Caco-2 (cell line): Measurements from ENCODE around the gene CIZ1. TPM values are rescaled to one million over a fixed set of nuclear protein-coding genes. Genes with fewer than 3 reads are reported as not detected.

Experiments
- BruUV-seq: library from RNA; stranded (reverse); fragments of 400-500 nt; replicated peaks from 2 replicates; lab custom pipeline; 2021; lab: Mats Ljungman, UMichigan
- CTCF ChIA-PET: fragments of 300-600 bp; sonication (Branson Sonifier 250); formaldehyde crosslinking; loops from one replicate; lab custom pipeline; 2022; ENCODE audit warnings: antibody characterized with exemption; lab: Charles Lee
- POLR2A ChIA-PET: fragments of 300-600 bp; sonication (Branson Sonifier 250); formaldehyde crosslinking; loops from one replicate; lab custom pipeline; 2022; ENCODE audit warnings: antibody characterized with exemption; lab: Charles Lee
- DNase-seq, 2 experiments: peaks; one replicate each; pipeline versions ENCODE4 v3.0.0 to v3.0.0-alpha.2; 2020 to 2022
- H3K27me3 ChIP-seq: replicated peaks from 2 replicates; pipeline ENCODE4 v1.6.0; 2011; ENCODE audit warnings: low read length; ENCODE audit not compliant: control insufficient read depth, insufficient read depth
- H3K36me3 ChIP-seq: 2 replicates; pipeline ENCODE4 v1.5.1; 2011; ENCODE audit warnings: low read length; ENCODE audit not compliant: control insufficient read depth, insufficient read depth
- H3K4me1 ChIP-seq: fragments of 250-450 bp; sonication (Bioruptor Pico); 2 replicates; pipeline ENCODE4 v1.5.1; 2020; ENCODE audit warnings: mild to moderate bottlenecking
- H3K4me3 ChIP-seq: 2 replicates; pipeline ENCODE4 v1.5.1; 2011; ENCODE audit warnings: low read depth, mild to moderate bottlenecking, control low read depth, low read length
- H3K9me3 ChIP-seq: fragments of 250-450 bp; sonication (Bioruptor Pico); 2 replicates; pipeline ENCODE4 v1.5.1; 2020; ENCODE audit warnings: mild to moderate bottlenecking, moderate library complexity
- H3K27ac Mint-ChIP-seq: one replicate; pipeline ENCODE4 v1.8.0; 2022; ENCODE audit warnings: mixed read lengths; ENCODE audit not compliant: unreplicated experiment
- H3K27me3 Mint-ChIP-seq: one replicate; pipeline ENCODE4 v1.8.0; 2022; ENCODE audit warnings: mixed read lengths; ENCODE audit not compliant: insufficient read depth, unreplicated experiment
- H3K36me3 Mint-ChIP-seq: one replicate; pipeline ENCODE4 v1.8.0; 2022; ENCODE audit warnings: mild to moderate bottlenecking, mixed read lengths; ENCODE audit not compliant: insufficient read depth, unreplicated experiment
- H3K4me1 Mint-ChIP-seq: one replicate; pipeline ENCODE4 v1.8.0; 2022; ENCODE audit warnings: low read depth, mixed read lengths; ENCODE audit not compliant: unreplicated experiment
- H3K4me3 Mint-ChIP-seq: one replicate; pipeline ENCODE4 v1.8.0; 2022; ENCODE audit warnings: mild to moderate bottlenecking, moderate library complexity, mixed read lengths; ENCODE audit not compliant: unreplicated experiment
- H3K9me3 Mint-ChIP-seq: one replicate; pipeline ENCODE4 v1.8.0; 2022; ENCODE audit warnings: mixed read lengths; ENCODE audit not compliant: unreplicated experiment
- CTCF ChIP-seq, 2 experiments: fragments of 200-600 bp in 1 of 2; IDR thresholded peaks; 1 replicate in 1 of 2; 2 replicates in 1 of 2; pipeline versions ENCODE4 v1.5.1 to v1.8.0; 2011 to 2022; ENCODE audit warnings: antibody characterized with exemption in 1 of 2, control low read depth in 1 of 2, inconsistent platforms in 1 of 2, low read depth in 1 of 2, low read length in 1 of 2, mild to moderate bottlenecking in 1 of 2, moderate library complexity in 1 of 2; ENCODE audit not compliant: insufficient read depth in 1 of 2, severe bottlenecking in 1 of 2, unreplicated experiment in 1 of 2
- intact Hi-C: fragments of 100-400 bp; cut with micrococcal nuclease; formaldehyde crosslinking; loops from one replicate; pipeline ENCODE4 v1.10.0; 2022; ENCODE audit not compliant: unreplicated experiment
- total RNA-seq: library from RNA; stranded (reverse); gene quantifications from 2 replicates; pipeline ENCODE4 v1.2.3, GENCODE V29; 2022

The CIZ1 gene
- total RNA-seq, 1 experiment from 2014 or later, result 187 TPM

GRCh38 chr9:128190013-128190412 lies 1.4 kb downstream of the CIZ1 start:
- TF ChIP-seq CTCF (IDR thresholded peaks at IDR 0.05; ENCODE audit: insufficient read depth in 1 of 2, low read depth in 1 of 2, low read length in 1 of 2, severe bottlenecking in 1 of 2, unreplicated experiment in 1 of 2), result no peak
- Histone ChIP-seq H3K36me3 (peaks cover 3% of the 10 kb centered on the region), H3K4me3 (no peak overlapping the region; the same call in 1 of the 2 replicates), H3K4me1 (0 out of 2 replicates have a peak, but pooled peaks cover 7% of the 10 kb centered on the region), H3K27me3 (no peaks in the 10 kb centered on the region), H3K9me3 (no peaks in the 10 kb centered on the region)
- no TSS peak for BruUV-seq
- H3K27ac Mint-ChIP-seq, result no peak overlapping the region
- H3K4me3 Mint-ChIP-seq, result peak overlapping the region; percentile 89
- H3K27me3 Mint-ChIP-seq, result no peaks in the 10 kb centered on the region
- H3K36me3 Mint-ChIP-seq, result peaks cover 52% of the 10 kb centered on the region
- intact Hi-C loops, result loop anchor here (5.0 to 10.0 kb wide), 2 partner anchors 63 to 155 kb away; partner anchors contain the start of genes PTGES2 and SLC27A4
- no peak for DNase-seq
- peaks cover 8% of the 10 kb centered on the region for H3K4me1 Mint-ChIP-seq
- H3K9me3 Mint-ChIP-seq, result no peaks in the 10 kb centered on the region
- ChIA-PET CTCF (interaction anchor here (0.5 to 1.4 kb wide), 4 partner anchors 29 to 246 kb away, joined by 3 to 4 read pairs (median 3); no protein-coding TSS in a partner anchor), POLR2A (interaction anchor here (0.6 to 1.5 kb wide), 3 partner anchors 20 to 61 kb away, joined by 3 to 5 read pairs (median 5); partner anchors contain the start of gene BBLN)

- ChIA-PET CTCF (no interaction called here), POLR2A (interaction anchor here (0.7 kb wide), 1 partner anchor 232 kb away, joined by 6 read pairs; no protein-coding TSS in a partner anchor)
- peaks cover 6% of the 10 kb centered on the region for H3K4me1 Mint-ChIP-seq
- TF ChIP-seq CTCF (IDR thresholded peaks at IDR 0.05; ENCODE audit: insufficient read depth in 1 of 2, low read depth in 1 of 2, low read length in 1 of 2, severe bottlenecking in 1 of 2, unreplicated experiment in 1 of 2), result no peak
- no peaks in the 10 kb centered on the region for H3K9me3 ChIP-seq
- no peak overlapping the region for H3K4me3 ChIP-seq
- no TSS peak for BruUV-seq
- intact Hi-C loops, result no loop called here
- H3K36me3 ChIP-seq, result peaks cover 3% of the 10 kb centered on the region
- no peaks in the 10 kb centered on the region for H3K27me3 Mint-ChIP-seq
- H3K4me3 Mint-ChIP-seq, result no peak overlapping the region
- no peak overlapping the region for H3K27ac Mint-ChIP-seq
- no peaks in the 10 kb centered on the region for H3K9me3 Mint-ChIP-seq
- H3K36me3 Mint-ChIP-seq, result peaks cover 61% of the 10 kb centered on the region
- 0 out of 2 replicates have a peak, but pooled peaks cover 7% of the 10 kb centered on the region for H3K4me1 ChIP-seq
- DNase-seq, result no peak
- no peaks in the 10 kb centered on the region for H3K27me3 ChIP-seq
Measured at GRCh38 chr9:128188209-128188608, 3.2 kb downstream of the CIZ1 start.

GRCh38 chr9:128187361-128187760 lies 4.0 kb downstream of the CIZ1 start:
- POLR2A ChIA-PET, result no interaction called here
- H3K9me3 Mint-ChIP-seq, result no peaks in the 10 kb centered on the region
- H3K27ac Mint-ChIP-seq, result no peak overlapping the region
- Histone ChIP-seq H3K27me3 (no peaks in the 10 kb centered on the region), H3K36me3 (peaks cover 3% of the 10 kb centered on the region), H3K4me3 (no peak overlapping the region), H3K4me1 (0 out of 2 replicates have a peak, but pooled peaks cover 7% of the 10 kb centered on the region), H3K9me3 (no peaks in the 10 kb centered on the region)
- TF ChIP-seq CTCF (IDR thresholded peaks at IDR 0.05; ENCODE audit: insufficient read depth in 1 of 2, low read depth in 1 of 2, low read length in 1 of 2, severe bottlenecking in 1 of 2, unreplicated experiment in 1 of 2), result no peak
- H3K36me3 Mint-ChIP-seq, result peaks cover 60% of the 10 kb centered on the region
- H3K4me1 Mint-ChIP-seq, result no peaks in the 10 kb centered on the region
- no TSS peak for BruUV-seq
- intact Hi-C loops, result no loop called here
- no peak overlapping the region for H3K4me3 Mint-ChIP-seq
- no peaks in the 10 kb centered on the region for H3K27me3 Mint-ChIP-seq
- CTCF ChIA-PET, result interaction anchor here (0.5 to 0.6 kb wide), 2 partner anchors 97 to 843 kb away, joined by 6 read pairs; no protein-coding TSS in a partner anchor
- no peak for DNase-seq
